T-helper 17 cell (primary cell): ENCODE results near the gene LSR. TPM values are rescaled to one million over a fixed set of nuclear protein-coding genes. Genes with fewer than 3 reads are reported as not detected.

Source experiments
- ATAC-seq: fragments of 150-1000 bp; cut with Tn5 transposase; 2 replicates; pipeline ENCODE4 v1.10.0; 2021; ENCODE audit warnings: mild to moderate bottlenecking, moderate library complexity
- DNase-seq, 3 donors: peaks; one replicate each; pipeline versions ENCODE4 v3.0.0 to v3.0.0-alpha.2; 2020 to 2021
- H3K9me3 ChIP-seq: one replicate; pipeline ENCODE4 v1.7.0; 2013; ENCODE audit warnings: low read length, mild to moderate bottlenecking; ENCODE audit not compliant: control insufficient read depth, poor library complexity, severe bottlenecking
- H3K27ac Mint-ChIP-seq: one replicate; pipeline ENCODE4 v1.8.0; 2022; ENCODE audit warnings: mild to moderate bottlenecking, moderate library complexity, mixed read lengths
- H3K27me3 Mint-ChIP-seq: one replicate; pipeline ENCODE4 v1.8.0; 2022; ENCODE audit warnings: mixed read lengths
- H3K36me3 Mint-ChIP-seq: one replicate; pipeline ENCODE4 v1.8.0; 2022; ENCODE audit warnings: low read depth, mixed read lengths
- H3K4me1 Mint-ChIP-seq: one replicate; pipeline ENCODE4 v1.8.0; 2022; ENCODE audit warnings: mild to moderate bottlenecking, mixed read lengths
- H3K4me3 Mint-ChIP-seq: one replicate; pipeline ENCODE4 v1.8.0; 2022; ENCODE audit warnings: mild to moderate bottlenecking, moderate library complexity, mixed read lengths
- total RNA-seq, 4 donors: library from RNA in 2 of 4; stranded (reverse) in 2 of 4; gene quantifications; one replicate each; pipeline ENCODE4 v1.2.3 and lab custom pipeline; 2022 to 2026

Gene LSR
- total RNA-seq, 2 donors from 2014 or later: 42.6 to 44.5 TPM

DNA sequence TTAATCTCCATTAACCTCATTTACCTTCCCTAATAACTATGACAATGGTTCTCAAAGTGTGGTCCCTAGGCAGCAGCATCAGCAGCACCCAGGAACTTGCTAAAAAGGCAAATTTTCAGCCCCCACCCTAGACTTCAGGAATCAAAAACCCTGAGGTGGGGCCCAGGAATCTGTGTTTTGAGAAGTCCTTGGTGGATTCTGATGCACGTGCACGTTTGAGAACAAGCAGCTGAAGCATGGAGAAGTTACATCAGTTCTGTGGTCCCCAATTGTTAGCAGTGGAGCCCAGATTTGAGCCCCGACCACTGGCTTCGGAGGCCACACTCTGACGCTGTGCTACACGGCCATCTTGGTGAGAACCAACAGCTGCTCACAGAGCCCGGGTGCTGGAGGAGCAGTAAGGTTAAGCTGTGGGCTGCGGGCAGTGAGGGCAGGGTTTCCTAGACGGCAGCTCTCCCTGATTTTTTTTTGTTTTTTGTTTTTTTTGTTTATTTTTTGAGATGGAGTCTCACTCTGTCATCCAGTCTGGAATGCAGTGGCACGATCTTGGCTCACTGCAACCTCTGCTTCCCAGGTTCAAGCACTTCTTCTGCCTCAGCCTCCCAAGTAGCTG, 66.2 kb downstream of the LSR start:
- H3K4me1 Mint-ChIP-seq: peaks cover 11% of the 10 kb centered on the region
- DNase-seq: no peak
- H3K4me3 Mint-ChIP-seq: no peak overlapping the region
- no peaks in the 10 kb centered on the region for H3K36me3 Mint-ChIP-seq
- H3K27me3 Mint-ChIP-seq: peaks cover 6% of the 10 kb centered on the region
- H3K9me3 ChIP-seq: no peaks in the 10 kb centered on the region
- no peak overlapping the region for H3K27ac Mint-ChIP-seq
- no peak for ATAC-seq

GRCh38 chr19:35315883-35316282, 67.1 kb downstream of the LSR start:
- H3K27ac Mint-ChIP-seq: no peak overlapping the region
- H3K4me1 Mint-ChIP-seq: peaks cover 7% of the 10 kb centered on the region
- no peak overlapping the region for H3K4me3 Mint-ChIP-seq
- no peak for DNase-seq
- H3K9me3 ChIP-seq: no peaks in the 10 kb centered on the region
- peaks cover 6% of the 10 kb centered on the region for H3K27me3 Mint-ChIP-seq
- H3K36me3 Mint-ChIP-seq: no peaks in the 10 kb centered on the region
- no peak for ATAC-seq

GRCh38 chr19:35316560-35316959, 67.8 kb downstream of the LSR start:
- peaks cover 6% of the 10 kb centered on the region for H3K27me3 Mint-ChIP-seq
- H3K9me3 ChIP-seq: no peaks in the 10 kb centered on the region
- peaks cover 7% of the 10 kb centered on the region for H3K4me1 Mint-ChIP-seq
- H3K27ac Mint-ChIP-seq: no peak overlapping the region
- ATAC-seq (peak; percentile 38), DNase-seq (no peak)
- no peak overlapping the region for H3K4me3 Mint-ChIP-seq
- no peaks in the 10 kb centered on the region for H3K36me3 Mint-ChIP-seq

Other genes with a start within 250 kb of the LSR start
- 100 to 1,000 TPM; 153 to 162 TPM for gene GRAMD1A, start 248.7 kb upstream of the LSR start, total RNA-seq
- gene SCN1B, start 218.5 kb upstream of the LSR start, total RNA-seq: 1 to 10 TPM; 1.9 to 6.2 TPM
- gene HPN, start 207.3 kb upstream of the LSR start, total RNA-seq: under 1 TPM in 1 of 2 donors, not detected in 1; 0.89 TPM
- gene FXYD3, start 133.2 kb upstream of the LSR start, total RNA-seq: not detected
- under 1 TPM; 0.39 to 0.52 TPM for gene LGI4, start 113.9 kb upstream of the LSR start, total RNA-seq
- 1 to 10 TPM; 1.8 to 4.7 TPM for gene FXYD1, start 110.2 kb upstream of the LSR start, total RNA-seq
- 10 to 100 TPM; 17.1 to 20.6 TPM for gene FXYD7, start 105.7 kb upstream of the LSR start, total RNA-seq
- 100 to 1,000 TPM; 533 to 557 TPM for gene FXYD5, start 94.3 kb upstream of the LSR start, total RNA-seq
- not detected for gene FAM187B, start 20.3 kb upstream of the LSR start, total RNA-seq
- gene USF2, start 20.0 kb downstream of the LSR start, total RNA-seq: 100 to 1,000 TPM; 204 to 299 TPM
- gene HAMP, start 33.5 kb downstream of the LSR start, total RNA-seq: 1 to 10 TPM in 1 of 2 donors, under 1 TPM in 1; 0.55 to 2.8 TPM
- gene MAG, start 43.2 kb downstream of the LSR start, total RNA-seq: not detected
- 10 to 100 TPM in 1 of 2 donors, 1 to 10 TPM in 1; 1.3 to 36.1 TPM for gene CD22, start 80.2 kb downstream of the LSR start, total RNA-seq
- 1 to 10 TPM in 1 of 2 donors, not detected in 1; 1.4 TPM for gene FFAR1, start 98.9 kb downstream of the LSR start, total RNA-seq
- under 1 TPM; 0.70 to 0.78 TPM for gene FFAR3, start 109.5 kb downstream of the LSR start, total RNA-seq
- under 1 TPM in 1 of 2 donors, not detected in 1; 0.20 TPM for gene GPR42, start 122.1 kb downstream of the LSR start, total RNA-seq
- under 1 TPM; 0.16 to 0.55 TPM for gene FFAR2, start 199.3 kb downstream of the LSR start, total RNA-seq
- not detected for gene KRTDAP, start 241.5 kb downstream of the LSR start, total RNA-seq